Osteoblast (primary cell): ENCODE measurements around the gene PAIP2B. TPM values are rescaled to one million over a fixed set of nuclear protein-coding genes. Genes with fewer than 3 reads are reported as not detected.

Experiments
- DNase-seq: peaks from one replicate; pipeline ENCODE4 v3.0.0; 2011; ENCODE audit warnings: low spot score, mixed read lengths; ENCODE audit not compliant: insufficient read length; ENCODE audit errors: missing footprints
- H2AFZ ChIP-seq: 2 replicates; pipeline ENCODE4 v1.6.0; 2011; ENCODE audit warnings: mild to moderate bottlenecking, low read length
- H3K27ac ChIP-seq: 2 replicates; pipeline ENCODE4 v1.5.1; 2011; ENCODE audit warnings: mild to moderate bottlenecking, low read depth, low read length, moderate library complexity
- H3K27me3 ChIP-seq: 2 replicates; pipeline ENCODE4 v1.6.0; 2012; ENCODE audit warnings: mild to moderate bottlenecking, control low read depth, inconsistent platforms, low read length, moderate library complexity; ENCODE audit not compliant: insufficient read depth
- H3K36me3 ChIP-seq: 2 replicates; pipeline ENCODE4 v1.5.1; 2011; ENCODE audit warnings: mild to moderate bottlenecking, low read length, control low read depth, moderate library complexity; ENCODE audit not compliant: insufficient read depth
- H3K4me1 ChIP-seq: 2 replicates; pipeline ENCODE4 v1.5.1; 2011; ENCODE audit warnings: mild to moderate bottlenecking, low read length, control low read depth, moderate library complexity; ENCODE audit not compliant: insufficient read depth
- H3K4me2 ChIP-seq: 2 replicates; pipeline ENCODE4 v1.6.0; 2011; ENCODE audit warnings: mild to moderate bottlenecking, low read length; ENCODE audit not compliant: insufficient read depth
- H3K4me3 ChIP-seq: fragments of 200-600 bp; sonication (generic); 3 replicates; pipeline ENCODE4 v1.5.1; 2012; ENCODE audit warnings: mild to moderate bottlenecking, low read length, inconsistent platforms; ENCODE audit not compliant: insufficient read depth
- H3K79me2 ChIP-seq: 2 replicates; pipeline ENCODE4 v1.6.0; 2012; ENCODE audit warnings: mild to moderate bottlenecking, low read length, control low read depth, inconsistent platforms; ENCODE audit not compliant: insufficient read depth
- H3K9me3 ChIP-seq: 2 replicates; pipeline ENCODE4 v1.5.1; 2011; ENCODE audit warnings: low read depth, low read length, control low read depth
- H4K20me1 ChIP-seq: 2 replicates; pipeline ENCODE4 v1.6.0; 2012; ENCODE audit warnings: mild to moderate bottlenecking, low read length, control low read depth; ENCODE audit not compliant: insufficient read depth
- total RNA-seq: library from RNA; depleted of rRNA; stranded (reverse); fragments of >200 nt; gene quantifications from 2 replicates; pipeline ENCODE4 v1.2.3, GENCODE V29; 2012
- TF ChIP-seq, protein P1 (sequence below): IDR thresholded peaks from 2 replicates; pipeline ENCODE4 v1.5.1; 2011; ENCODE audit warnings: mild to moderate bottlenecking, low read depth, low read length, moderate library complexity; ENCODE audit errors: extremely low read depth

The PAIP2B gene
- total RNA-seq, 1 donor, result 0.36 TPM

DNA sequence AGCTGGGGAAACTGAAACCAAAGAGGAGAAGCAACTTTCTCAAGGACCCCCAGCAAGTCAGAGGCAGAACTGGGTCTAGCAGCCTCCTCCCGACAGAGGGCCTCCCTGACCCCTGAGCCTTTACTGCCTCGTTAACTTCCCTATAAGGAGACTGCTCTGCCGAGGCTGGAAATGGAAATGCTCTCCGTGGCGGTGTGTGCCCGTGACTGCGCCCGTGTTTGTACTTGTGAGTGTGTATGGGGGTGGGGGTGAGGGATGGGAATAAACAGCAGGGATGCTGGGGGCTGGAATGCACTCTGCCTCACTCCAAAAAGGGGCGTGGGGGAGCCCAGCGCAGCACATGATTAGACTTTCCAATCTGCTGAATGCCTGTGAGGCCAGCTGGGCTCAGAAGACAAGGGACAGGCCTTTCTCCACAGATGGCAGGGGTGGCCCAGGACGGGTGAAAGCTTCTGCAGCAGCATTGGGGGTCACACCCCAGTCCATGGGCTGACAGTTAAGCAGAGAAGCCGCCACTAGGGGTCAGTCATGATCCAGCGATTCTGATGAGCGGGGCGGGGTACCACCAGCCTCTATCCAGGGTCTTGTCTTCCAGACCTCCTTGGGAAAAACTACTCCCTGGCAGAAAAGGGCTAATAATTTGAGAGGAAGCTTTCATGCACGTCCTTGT, 69.6 kb downstream of the PAIP2B start:
- Histone ChIP-seq H2AFZ (peak overlapping the region; percentile 81), H3K9me3 (no peaks in the 10 kb centered on the region), H3K27ac (no peak overlapping the region), H3K27me3 (peaks cover 8% of the 10 kb centered on the region), H4K20me1 (no peaks in the 10 kb centered on the region), H3K4me2 (peak overlapping the region; percentile 66), H3K79me2 (no peaks in the 10 kb centered on the region), H3K36me3 (no peaks in the 10 kb centered on the region), H3K4me1 (peaks cover 2% of the 10 kb centered on the region), H3K4me3 (peak overlapping the region; percentile 53)
- peak; percentile 90 for DNase-seq
- TF ChIP-seq, protein P1, sequence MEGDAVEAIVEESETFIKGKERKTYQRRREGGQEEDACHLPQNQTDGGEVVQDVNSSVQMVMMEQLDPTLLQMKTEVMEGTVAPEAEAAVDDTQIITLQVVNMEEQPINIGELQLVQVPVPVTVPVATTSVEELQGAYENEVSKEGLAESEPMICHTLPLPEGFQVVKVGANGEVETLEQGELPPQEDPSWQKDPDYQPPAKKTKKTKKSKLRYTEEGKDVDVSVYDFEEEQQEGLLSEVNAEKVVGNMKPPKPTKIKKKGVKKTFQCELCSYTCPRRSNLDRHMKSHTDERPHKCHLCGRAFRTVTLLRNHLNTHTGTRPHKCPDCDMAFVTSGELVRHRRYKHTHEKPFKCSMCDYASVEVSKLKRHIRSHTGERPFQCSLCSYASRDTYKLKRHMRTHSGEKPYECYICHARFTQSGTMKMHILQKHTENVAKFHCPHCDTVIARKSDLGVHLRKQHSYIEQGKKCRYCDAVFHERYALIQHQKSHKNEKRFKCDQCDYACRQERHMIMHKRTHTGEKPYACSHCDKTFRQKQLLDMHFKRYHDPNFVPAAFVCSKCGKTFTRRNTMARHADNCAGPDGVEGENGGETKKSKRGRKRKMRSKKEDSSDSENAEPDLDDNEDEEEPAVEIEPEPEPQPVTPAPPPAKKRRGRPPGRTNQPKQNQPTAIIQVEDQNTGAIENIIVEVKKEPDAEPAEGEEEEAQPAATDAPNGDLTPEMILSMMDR, result peak; percentile 73

DNA sequence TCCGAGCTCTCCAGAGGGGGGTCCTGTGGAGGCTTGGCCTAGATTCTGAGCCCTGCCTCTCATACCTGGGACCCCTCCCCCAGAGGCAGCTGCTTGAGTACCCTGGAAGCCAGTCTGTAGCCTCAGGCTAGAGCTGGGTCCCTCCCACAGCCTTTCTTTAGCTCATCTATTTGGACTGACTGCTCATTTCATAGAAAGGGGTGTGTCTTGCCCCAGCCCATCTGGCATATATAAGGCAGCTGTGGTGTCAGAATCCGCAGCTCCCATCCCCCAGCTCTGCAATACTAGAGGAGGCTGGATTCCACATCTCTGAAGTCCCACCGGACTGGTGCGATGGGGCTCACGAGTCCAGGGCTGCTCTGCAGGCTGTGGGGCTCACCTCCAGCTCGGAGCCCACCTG, 70.3 kb downstream of the PAIP2B start:
- H3K27ac ChIP-seq, result no peak overlapping the region
- no peaks in the 10 kb centered on the region for H3K36me3 ChIP-seq
- peak overlapping the region; percentile 66 for H3K4me2 ChIP-seq
- no peaks in the 10 kb centered on the region for H3K9me3 ChIP-seq
- TF ChIP-seq, protein P1, result no peak
- no peaks in the 10 kb centered on the region for H3K79me2 ChIP-seq
- H3K4me3 ChIP-seq, result no peak overlapping the region
- DNase-seq, result peak; percentile 69
- peaks cover 2% of the 10 kb centered on the region for H3K4me1 ChIP-seq
- no peak overlapping the region for H2AFZ ChIP-seq
- H4K20me1 ChIP-seq, result no peaks in the 10 kb centered on the region
- H3K27me3 ChIP-seq, result peaks cover 8% of the 10 kb centered on the region

DNA sequence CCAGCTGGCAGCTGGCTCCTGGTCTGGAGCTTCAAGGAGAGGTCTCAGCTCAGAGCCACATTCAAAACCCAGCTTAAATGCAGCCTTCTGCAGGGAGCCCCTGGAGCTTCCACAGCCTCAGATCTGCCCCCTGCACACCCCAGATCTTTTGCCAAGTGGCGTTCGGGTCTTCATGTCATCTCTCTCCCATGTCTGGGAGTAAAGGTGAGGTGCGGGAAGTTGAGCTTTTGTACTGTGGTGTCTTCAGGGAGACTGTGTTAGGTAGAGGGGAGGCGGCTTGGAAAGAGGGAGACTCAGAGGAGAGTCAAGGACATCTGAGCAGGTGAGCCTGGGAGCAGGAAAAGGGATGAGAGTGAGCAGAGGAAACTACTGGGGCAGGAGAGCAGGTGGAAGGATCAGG, 71.1 kb downstream of the PAIP2B start:
- Histone ChIP-seq H3K36me3 (no peaks in the 10 kb centered on the region), H3K79me2 (no peaks in the 10 kb centered on the region), H2AFZ (no peak overlapping the region), H4K20me1 (no peaks in the 10 kb centered on the region), H3K27me3 (peaks cover 8% of the 10 kb centered on the region), H3K9me3 (no peaks in the 10 kb centered on the region), H3K4me1 (peaks cover 2% of the 10 kb centered on the region), H3K4me3 (no peak overlapping the region), H3K4me2 (no peak overlapping the region), H3K27ac (no peak overlapping the region)
- DNase-seq, result peak; percentile 63
- TF ChIP-seq, protein P1, result no peak

DNA sequence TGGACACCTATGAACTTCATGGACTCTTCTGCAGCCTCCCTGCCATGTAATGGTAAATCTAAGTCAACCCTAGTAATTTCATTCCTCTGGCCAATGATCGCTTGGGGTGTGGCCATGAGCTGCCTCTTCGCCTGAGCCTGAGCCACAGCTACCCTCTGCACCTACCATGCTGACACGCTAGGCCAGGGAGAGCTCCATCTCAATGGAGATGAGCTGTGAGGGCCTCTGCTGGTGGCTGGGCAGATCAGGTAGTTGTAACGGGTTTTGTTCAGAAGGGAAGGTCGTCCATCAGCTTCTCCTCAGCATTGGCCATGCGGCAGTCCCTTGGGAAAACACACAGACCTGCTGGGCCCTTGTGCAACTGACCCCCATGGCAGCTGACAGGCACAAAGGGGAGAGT, 72.1 kb downstream of the PAIP2B start:
- H3K4me2 ChIP-seq, result no peak overlapping the region
- no peaks in the 10 kb centered on the region for H3K79me2 ChIP-seq
- TF ChIP-seq, protein P1, result peak; percentile 32
- peaks cover 8% of the 10 kb centered on the region for H3K27me3 ChIP-seq
- peak; percentile 72 for DNase-seq
- H2AFZ ChIP-seq, result no peak overlapping the region
- no peak overlapping the region for H3K4me3 ChIP-seq
- no peaks in the 10 kb centered on the region for H3K9me3 ChIP-seq
- no peak overlapping the region for H3K27ac ChIP-seq
- peaks cover 2% of the 10 kb centered on the region for H3K4me1 ChIP-seq
- peaks cover 7% of the 10 kb centered on the region for H3K36me3 ChIP-seq
- no peaks in the 10 kb centered on the region for H4K20me1 ChIP-seq
